Naive thymus-derived CD4-positive, alpha-beta T cell (primary cell): ENCODE data around the gene GALNT14. TPM values are rescaled to one million over a fixed set of nuclear protein-coding genes. Genes with fewer than 3 reads are reported as not detected.

Experiments used
- ATAC-seq: fragments of 150-1000 bp; cut with Tn5 transposase; 2 replicates; pipeline ENCODE4 v1.10.0; 2021; ENCODE audit warnings: mild to moderate bottlenecking, moderate library complexity
- CTCF ChIA-PET: fragments of 350-600 bp; sonication (Branson Sonifier 250); formaldehyde crosslinking; loops from one replicate; lab custom pipeline; 2021; ENCODE audit warnings: antibody characterized with exemption; lab: Charles Lee
- POLR2A ChIA-PET: fragments of 350-600 bp; sonication (Branson Sonifier 250); formaldehyde crosslinking; loops from one replicate; lab custom pipeline; 2021; ENCODE audit warnings: antibody characterized with exemption, inconsistent platforms; lab: Charles Lee
- DNase-seq, 9 donors: peaks; one replicate each; pipeline versions ENCODE4 v3.0.0 to v3.0.0-alpha.2; 2020 to 2022; ENCODE audit warnings: mixed read lengths in 1 of 9
- H3K27ac ChIP-seq: one replicate; pipeline ENCODE4 v1.7.0; 2013; ENCODE audit warnings: mild to moderate bottlenecking, low read depth, low read length, moderate library complexity
- H3K27me3 ChIP-seq, 2 donors: one replicate each; pipeline ENCODE4 v1.7.0; 2013; ENCODE audit warnings: low read length in 2 of 2, mild to moderate bottlenecking in 2 of 2, moderate library complexity in 2 of 2; ENCODE audit not compliant: control insufficient read depth in 2 of 2, insufficient read depth in 2 of 2
- H3K36me3 ChIP-seq, 3 experiments: 1 replicate in 2 of 3; 2 replicates in 1 of 3; pipeline ENCODE4 v1.7.0; 2013; ENCODE audit warnings: low read length in 3 of 3, mild to moderate bottlenecking in 3 of 3, moderate library complexity in 1 of 3; ENCODE audit not compliant: insufficient read depth in 3 of 3, control insufficient read depth in 2 of 3
- H3K4me1 ChIP-seq, 2 donors: one replicate each; pipeline ENCODE4 v1.7.0; 2013; ENCODE audit warnings: low read length in 2 of 2, mild to moderate bottlenecking in 2 of 2, moderate library complexity in 1 of 2; ENCODE audit not compliant: control insufficient read depth in 2 of 2, insufficient read depth in 2 of 2
- H3K4me3 ChIP-seq: 2 replicates; pipeline ENCODE4 v1.7.0; 2013; ENCODE audit warnings: mild to moderate bottlenecking, low read length
- H3K9me3 ChIP-seq, 3 experiments: 1 replicate in 2 of 3; 2 replicates in 1 of 3; pipeline ENCODE4 v1.7.0; 2013; ENCODE audit warnings: low read length in 3 of 3; ENCODE audit not compliant: control insufficient read depth in 2 of 3
- H3K27ac Mint-ChIP-seq, 9 donors: one replicate each; pipeline ENCODE4 v1.8.0; 2020 to 2022; ENCODE audit warnings: mixed read lengths in 9 of 9, mild to moderate bottlenecking in 8 of 9, moderate library complexity in 5 of 9, inconsistent platforms in 2 of 9
- H3K27me3 Mint-ChIP-seq, 5 donors: one replicate each; pipeline ENCODE4 v1.8.0; 2021 to 2022; ENCODE audit warnings: mixed read lengths in 5 of 5, mild to moderate bottlenecking in 1 of 5
- H3K36me3 Mint-ChIP-seq, 5 donors: one replicate each; pipeline ENCODE4 v1.8.0; 2020 to 2022; ENCODE audit warnings: mixed read lengths in 5 of 5, mild to moderate bottlenecking in 3 of 5, inconsistent platforms in 1 of 5
- H3K4me1 Mint-ChIP-seq, 7 donors: one replicate each; pipeline ENCODE4 v1.8.0; 2020 to 2022; ENCODE audit warnings: mixed read lengths in 7 of 7, mild to moderate bottlenecking in 3 of 7, inconsistent platforms in 1 of 7
- H3K4me3 Mint-ChIP-seq, 10 donors: one replicate each; pipeline ENCODE4 v1.8.0; 2020 to 2022; ENCODE audit warnings: mild to moderate bottlenecking in 10 of 10, mixed read lengths in 10 of 10, moderate library complexity in 6 of 10, inconsistent platforms in 2 of 10
- H3K9me3 Mint-ChIP-seq, 11 donors: one replicate each; pipeline ENCODE4 v1.8.0; 2020 to 2022; ENCODE audit warnings: mixed read lengths in 11 of 11, mild to moderate bottlenecking in 4 of 11, inconsistent platforms in 1 of 11, moderate library complexity in 1 of 11
- intact Hi-C, 2 donors: fragments of 100-400 bp; cut with micrococcal nuclease; formaldehyde crosslinking; loops; one replicate each; pipeline ENCODE4 v1.15.1; 2023
- polyA plus RNA-seq, 2 donors: library from polyadenylated mRNA; unstranded; fragments of 300-500 nt; fragmentation: Illumina TruSeq; gene quantifications; one replicate each; pipeline ENCODE4 v1.2.3, GENCODE V29; 2021
- total RNA-seq, 6 experiments: library from RNA in 5 of 6; stranded (reverse) in 5 of 6; gene quantifications; 1 replicate in 5 of 6; 2 replicates in 1 of 6; pipeline ENCODE4 v1.2.3 and lab custom pipeline; 2021 to 2026

Gene GALNT14
- total and polyA plus RNA-seq, 7 experiments from 2014 or later = 0.64 to 1.1 TPM; not detected in 5

DNA sequence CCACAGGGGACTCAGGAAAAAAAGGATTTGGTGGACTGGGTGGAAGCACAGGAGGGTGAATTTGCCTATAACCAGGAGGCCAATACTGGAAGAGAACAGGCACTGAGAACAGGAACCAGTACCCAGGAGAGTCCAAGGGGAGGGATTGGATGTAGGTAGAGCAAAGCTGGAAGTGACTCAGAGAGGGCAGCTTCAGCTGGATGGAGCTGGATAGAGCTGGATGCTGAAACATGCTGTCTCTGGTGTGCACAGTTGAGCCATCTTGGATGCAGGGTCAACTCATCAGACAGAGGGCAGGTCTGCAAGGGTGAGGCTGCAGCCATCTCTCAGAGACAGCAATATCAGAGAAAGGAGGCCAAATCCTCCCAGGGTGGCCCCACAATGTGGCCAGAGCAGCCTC lies 134.0 kb downstream of the GALNT14 start:
- ChIA-PET CTCF (no interaction called here), POLR2A (no interaction called here)
- ATAC-seq (no peak), DNase-seq (no peak)
- Mint-ChIP-seq H3K4me1 (peaks cover 0 to under 1% (median 0%) of the 10 kb centered on the region in 7 donors), H3K9me3 (no peaks in the 10 kb centered on the region), H3K27me3 (peaks cover 6 to 12% (median 8%) of the 10 kb centered on the region in 5 donors), H3K36me3 (no peaks in the 10 kb centered on the region), H3K4me3 (no peak overlapping the region), H3K27ac (no peak overlapping the region)
- no peak overlapping the region for H3K27ac ChIP-seq
- no peaks in the 10 kb centered on the region for H3K36me3 ChIP-seq
- intact Hi-C loops = no loop called here
- no peaks in the 10 kb centered on the region for H3K9me3 ChIP-seq
- H3K27me3 ChIP-seq = no peaks in the 10 kb centered on the region
- H3K4me1 ChIP-seq = no peaks in the 10 kb centered on the region
- H3K4me3 ChIP-seq = no peak overlapping the region

- ChIA-PET CTCF (no interaction called here), POLR2A (no interaction called here)
- Histone ChIP-seq H3K9me3 (no peaks in the 10 kb centered on the region), H3K4me3 (no peak overlapping the region), H3K27me3 (no peaks in the 10 kb centered on the region), H3K36me3 (no peaks in the 10 kb centered on the region), H3K4me1 (no peaks in the 10 kb centered on the region), H3K27ac (no peak overlapping the region)
- Mint-ChIP-seq H3K4me1 (no peaks in the 10 kb centered on the region), H3K9me3 (no peaks in the 10 kb centered on the region), H3K4me3 (no peak overlapping the region), H3K36me3 (no peaks in the 10 kb centered on the region), H3K27ac (no peak overlapping the region), H3K27me3 (peaks cover 4 to 11% (median 8%) of the 10 kb centered on the region in 5 donors)
- DNase-seq (no peak), ATAC-seq (no peak)
- intact Hi-C loops = no loop called here
Measured at GRCh38 chr2:31003749-31004148, 134.5 kb downstream of the GALNT14 start.

DNA sequence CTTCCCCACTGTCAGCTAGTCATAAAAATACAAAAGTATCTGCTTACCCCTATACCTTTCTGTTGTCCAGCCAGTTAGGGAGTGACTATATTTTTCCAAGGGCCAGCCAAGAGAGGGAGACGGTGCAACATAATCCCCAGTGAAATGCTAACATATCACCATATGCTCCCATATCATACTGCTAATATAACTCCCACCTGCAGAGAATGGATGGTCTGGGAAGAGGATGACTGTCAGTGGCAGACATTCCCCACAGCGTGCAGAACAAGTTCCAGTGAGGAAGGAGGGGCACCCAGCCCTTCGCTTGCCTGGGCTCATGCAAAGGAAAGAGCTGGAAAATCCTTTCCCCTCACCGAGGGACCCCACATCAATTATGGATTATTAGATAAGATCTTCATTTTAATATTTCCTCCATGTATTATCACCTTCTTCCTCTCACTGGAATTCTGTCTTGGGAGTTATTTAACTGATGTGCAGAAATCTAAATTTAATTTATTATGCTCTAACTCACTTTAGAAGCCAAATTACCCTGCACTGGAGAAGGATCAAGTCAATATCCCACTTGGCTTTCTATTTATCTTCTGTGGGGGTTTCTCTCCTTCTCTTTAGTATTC lies 135.6 kb downstream of the GALNT14 start:
- no peaks in the 10 kb centered on the region for H3K27me3 ChIP-seq
- Mint-ChIP-seq H3K4me1 (no peaks in the 10 kb centered on the region), H3K36me3 (no peaks in the 10 kb centered on the region), H3K27me3 (peaks cover 3 to 16% (median 8%) of the 10 kb centered on the region in 5 donors), H3K27ac (no peak overlapping the region), H3K4me3 (no peak overlapping the region), H3K9me3 (no peaks in the 10 kb centered on the region)
- H3K27ac ChIP-seq = no peak overlapping the region
- H3K4me1 ChIP-seq = no peaks in the 10 kb centered on the region
- no peaks in the 10 kb centered on the region for H3K9me3 ChIP-seq
- ATAC-seq (no peak), DNase-seq (no peak)
- CTCF ChIA-PET = no interaction called here
- POLR2A ChIA-PET = no interaction called here
- intact Hi-C loops = no loop called here
- no peaks in the 10 kb centered on the region for H3K36me3 ChIP-seq
- no peak overlapping the region for H3K4me3 ChIP-seq

DNA sequence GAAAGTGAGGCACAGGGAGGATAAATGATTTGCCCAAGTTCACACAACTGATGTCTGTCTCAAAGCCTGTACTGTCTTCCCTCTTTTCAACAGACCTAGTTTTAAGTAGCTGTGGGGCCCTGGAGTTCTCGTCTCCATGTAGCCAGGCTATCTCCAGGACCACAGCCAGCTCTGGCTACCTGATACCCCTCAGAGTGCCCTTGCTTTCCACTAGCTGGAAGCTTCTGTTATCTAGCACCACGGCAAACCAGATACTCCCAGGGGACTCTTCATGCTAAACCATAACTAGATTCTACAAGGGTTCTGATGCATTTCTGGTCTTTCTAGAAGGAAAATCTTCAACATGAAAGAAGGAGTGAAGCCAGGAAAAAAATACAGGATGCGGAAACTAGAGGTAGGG lies 137.3 kb downstream of the GALNT14 start:
- H3K27me3 Mint-ChIP-seq = peaks cover 3 to 16% (median 8%) of the 10 kb centered on the region in 5 donors
- CTCF ChIA-PET = no interaction called here
- POLR2A ChIA-PET = no interaction called here

GRCh38 chr2:30998672-30999071 lies 139.6 kb downstream of the GALNT14 start:
- Mint-ChIP-seq H3K9me3 (no peaks in the 10 kb centered on the region), H3K4me3 (no peak overlapping the region), H3K36me3 (no peaks in the 10 kb centered on the region), H3K27me3 (peaks cover 0 to 16% (median 4%) of the 10 kb centered on the region in 5 donors), H3K4me1 (no peaks in the 10 kb centered on the region), H3K27ac (no peak overlapping the region)
- ATAC-seq = no peak
- Histone ChIP-seq H3K4me1 (no peaks in the 10 kb centered on the region), H3K9me3 (no peaks in the 10 kb centered on the region), H3K4me3 (no peak overlapping the region), H3K27me3 (no peaks in the 10 kb centered on the region), H3K36me3 (no peaks in the 10 kb centered on the region), H3K27ac (no peak overlapping the region)
- intact Hi-C loops = no loop called here
- no peak for DNase-seq
- ChIA-PET CTCF (no interaction called here), POLR2A (no interaction called here)

More for the DNA sequence above, 137.3 kb downstream of the GALNT14 start:
- H3K36me3 Mint-ChIP-seq = no peaks in the 10 kb centered on the region
- H3K36me3 ChIP-seq = no peaks in the 10 kb centered on the region
- no peak overlapping the region for H3K4me3 Mint-ChIP-seq
- intact Hi-C loops = no loop called here
- no peaks in the 10 kb centered on the region for H3K4me1 ChIP-seq
- no peak for ATAC-seq
- H3K4me1 Mint-ChIP-seq = no peaks in the 10 kb centered on the region
- H3K4me3 ChIP-seq = no peak overlapping the region
- no peak overlapping the region for H3K27ac Mint-ChIP-seq
- H3K27me3 ChIP-seq = no peaks in the 10 kb centered on the region
- no peak overlapping the region for H3K27ac ChIP-seq
- no peak for DNase-seq
- no peaks in the 10 kb centered on the region for H3K9me3 ChIP-seq
- H3K9me3 Mint-ChIP-seq = no peaks in the 10 kb centered on the region

DNA sequence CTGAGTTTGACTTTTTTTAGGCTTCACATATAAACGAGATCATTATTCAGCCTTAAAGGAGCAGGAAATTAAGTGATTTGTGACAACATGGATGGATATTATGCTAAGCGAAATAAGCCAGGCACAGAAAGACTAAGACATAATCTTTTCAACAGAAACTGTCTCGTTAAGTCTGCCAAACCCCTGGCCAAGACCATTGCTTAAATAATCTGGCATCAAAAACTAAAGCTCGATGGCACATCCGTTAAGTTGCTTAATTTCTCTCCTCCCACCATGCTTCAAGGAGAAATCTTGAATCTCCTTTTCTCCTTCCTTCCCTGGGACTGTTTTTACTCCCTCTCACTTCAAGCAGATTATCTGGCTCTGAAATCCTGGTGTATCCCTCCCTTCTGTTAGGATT lies 140.3 kb downstream of the GALNT14 start:
- Histone ChIP-seq H3K36me3 (no peaks in the 10 kb centered on the region), H3K27me3 (no peaks in the 10 kb centered on the region), H3K27ac (no peak overlapping the region), H3K4me3 (no peak overlapping the region), H3K9me3 (no peaks in the 10 kb centered on the region), H3K4me1 (no peaks in the 10 kb centered on the region)
- no peak overlapping the region for H3K4me3 Mint-ChIP-seq
- no peaks in the 10 kb centered on the region for H3K36me3 Mint-ChIP-seq
- intact Hi-C loops = no loop called here
- CTCF ChIA-PET = no interaction called here
- POLR2A ChIA-PET = no interaction called here
- H3K27ac Mint-ChIP-seq = no peak overlapping the region
- no peak for DNase-seq
- H3K27me3 Mint-ChIP-seq = peaks cover 0 to 16% (median 0%) of the 10 kb centered on the region in 5 donors
- H3K4me1 Mint-ChIP-seq = no peaks in the 10 kb centered on the region
- H3K9me3 Mint-ChIP-seq = no peaks in the 10 kb centered on the region
- no peak for ATAC-seq
